Measurements from ENCODE around the gene COLEC12.
"Not testable (repeated sequence)": the region's sequence is repeated elsewhere in the genome, so short reads cannot be mapped to it uniquely, and the experiment has no call there.

The COLEC12 gene

DNA sequence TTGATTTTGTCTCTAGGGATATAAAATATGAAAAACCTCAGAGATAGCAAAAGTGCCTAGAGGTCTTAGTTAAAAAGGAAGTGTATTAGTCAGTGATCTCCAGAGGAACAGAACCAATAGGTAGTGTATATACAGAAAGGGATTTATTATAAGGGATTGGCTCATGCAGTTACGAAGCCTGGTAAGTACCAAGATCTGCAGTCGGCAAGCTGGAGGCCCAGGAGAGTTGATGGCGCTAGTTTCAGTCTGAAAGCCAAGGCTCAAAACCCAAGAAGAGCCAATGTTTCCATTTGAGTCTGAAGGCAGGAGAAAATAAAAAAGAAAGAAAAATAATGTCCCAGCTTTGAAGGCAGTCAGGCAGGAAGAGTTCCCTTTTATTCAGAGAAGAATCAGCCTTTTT, 93.3 kb downstream of the COLEC12 start:
- no peak for DNase-seq

DNA sequence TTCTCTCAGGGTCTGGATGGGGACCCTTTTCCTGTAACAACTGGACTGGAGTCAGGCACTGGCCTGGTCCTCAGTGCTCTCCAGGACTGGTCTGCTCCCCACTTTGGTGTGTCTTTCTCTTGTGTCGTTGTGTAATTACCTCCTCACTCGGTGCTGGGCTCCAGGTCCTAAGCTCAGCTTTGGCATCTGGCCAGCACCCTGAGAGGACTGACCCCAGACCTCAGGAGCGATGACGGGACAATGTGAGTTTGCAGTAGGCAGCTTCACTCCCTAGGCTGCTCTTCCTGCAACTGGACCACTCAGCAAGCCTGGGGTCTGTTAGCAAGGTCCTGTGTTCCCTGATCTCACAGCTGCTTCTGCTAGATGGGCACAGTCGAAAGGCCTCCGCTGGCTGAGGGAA, 93.8 kb downstream of the COLEC12 start:
- DNase-seq = no peak

DNA sequence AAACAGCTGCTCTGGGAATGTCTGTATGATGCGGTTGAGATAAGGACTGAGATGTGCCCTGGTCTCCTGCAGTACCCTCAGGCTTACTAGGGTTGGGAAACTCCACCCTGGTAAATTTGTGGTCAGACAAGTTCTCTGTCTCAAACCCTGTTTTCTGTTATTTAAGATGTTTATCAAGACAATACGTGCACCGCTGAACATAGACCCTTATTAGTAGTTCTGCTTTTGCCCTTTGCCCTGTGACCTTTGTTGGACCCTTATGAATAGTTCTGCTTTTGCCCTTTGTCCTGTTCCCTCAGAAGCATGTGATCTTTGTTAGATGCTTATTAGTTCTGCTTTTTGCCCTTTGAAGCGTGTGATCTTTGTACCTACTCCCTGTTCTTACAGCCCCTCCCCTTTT, 95.5 kb downstream of the COLEC12 start:
- DNase-seq = not testable (repeated sequence)

DNA sequence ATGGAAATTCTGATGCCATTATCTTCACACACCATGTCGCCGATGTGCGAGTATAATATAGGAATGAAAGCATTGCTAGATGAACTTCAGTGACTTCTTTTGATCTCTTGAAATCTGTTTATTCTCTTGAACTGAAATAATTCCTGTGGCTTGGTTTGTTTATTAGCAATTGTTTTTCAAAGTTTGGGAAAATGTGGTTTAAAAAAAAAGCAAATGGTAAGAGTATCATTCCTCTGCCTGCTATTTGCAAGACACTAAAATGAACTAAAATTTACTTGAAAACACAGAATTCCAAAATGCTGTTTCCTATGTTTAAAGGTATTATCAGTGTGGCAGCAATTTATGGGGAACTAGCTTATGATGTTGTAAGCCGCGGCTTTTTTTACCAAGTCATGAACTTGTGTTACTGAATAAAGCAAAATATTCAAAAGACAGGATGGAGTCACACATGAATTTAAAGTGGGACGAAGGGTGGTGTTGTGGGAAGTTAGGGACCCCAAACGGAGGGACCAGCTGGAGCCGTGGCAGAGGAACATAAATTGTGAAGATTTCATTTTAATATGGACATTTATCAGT, 96.4 kb downstream of the COLEC12 start:
- DNase-seq = no peak

DNA sequence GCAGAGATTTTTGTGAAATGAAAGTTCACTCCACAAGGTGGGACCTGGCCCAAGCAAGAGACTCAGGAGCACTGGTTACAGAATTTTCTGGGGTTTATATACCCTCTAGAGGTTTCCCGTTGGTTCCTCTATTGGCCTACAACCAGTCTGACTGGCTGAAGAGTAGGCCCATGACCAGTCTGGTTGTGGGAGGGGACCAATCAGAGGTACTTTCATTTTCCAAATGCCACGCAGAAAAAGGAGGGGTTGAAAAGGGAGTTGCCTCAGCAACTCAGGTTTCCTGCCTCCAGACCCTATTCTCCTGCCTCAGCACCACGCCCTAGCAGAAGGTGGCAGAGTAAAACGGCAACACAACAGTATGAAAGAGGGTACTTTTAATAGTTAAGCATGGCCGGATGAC, 98.4 kb downstream of the COLEC12 start:
- DNase-seq = no peak

DNA sequence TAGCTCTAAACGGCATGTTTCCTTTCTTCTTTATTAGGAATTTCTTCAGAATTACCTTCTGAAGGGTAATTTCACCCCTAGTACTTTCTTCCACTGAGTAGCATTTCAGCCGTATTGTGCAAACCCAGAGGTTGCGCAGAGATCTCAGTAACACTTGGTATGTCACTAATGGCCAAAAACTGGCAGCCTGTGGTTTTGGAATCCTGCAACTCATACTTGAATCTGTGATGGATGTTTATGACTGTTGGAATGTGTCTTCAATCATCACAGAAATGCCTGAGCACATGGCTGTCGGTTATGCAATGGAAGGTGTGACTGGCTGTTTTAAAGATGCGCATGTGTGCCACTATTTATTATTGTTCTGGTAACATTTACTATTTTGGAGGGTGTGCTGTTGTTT, 100.0 kb downstream of the COLEC12 start:
- no peak for DNase-seq

DNA sequence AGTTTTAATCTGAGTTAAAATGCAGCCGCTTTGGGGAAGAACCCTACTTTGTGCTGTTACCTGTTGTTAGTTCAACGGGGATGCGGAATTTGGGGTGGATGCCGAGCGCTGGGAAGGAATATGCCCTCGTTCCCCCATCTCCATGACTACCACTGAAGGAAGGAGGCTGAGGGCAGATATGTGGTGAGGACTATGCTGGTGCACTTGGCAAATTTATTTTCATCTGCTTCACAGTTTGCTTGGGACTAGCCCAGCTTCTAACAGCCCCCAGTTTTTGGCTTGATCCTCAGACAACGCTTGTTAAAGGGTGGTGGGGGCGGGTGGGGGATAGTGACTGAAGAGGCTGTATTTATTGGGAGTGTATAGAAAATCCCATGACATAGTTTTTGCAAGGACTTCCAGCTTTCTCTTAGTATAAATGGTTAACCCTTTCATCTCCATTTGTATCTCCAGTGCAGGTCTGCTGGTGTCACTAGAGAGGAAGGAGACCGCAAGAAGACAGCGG, 100.8 kb downstream of the COLEC12 start:
- no peak for DNase-seq

DNA sequence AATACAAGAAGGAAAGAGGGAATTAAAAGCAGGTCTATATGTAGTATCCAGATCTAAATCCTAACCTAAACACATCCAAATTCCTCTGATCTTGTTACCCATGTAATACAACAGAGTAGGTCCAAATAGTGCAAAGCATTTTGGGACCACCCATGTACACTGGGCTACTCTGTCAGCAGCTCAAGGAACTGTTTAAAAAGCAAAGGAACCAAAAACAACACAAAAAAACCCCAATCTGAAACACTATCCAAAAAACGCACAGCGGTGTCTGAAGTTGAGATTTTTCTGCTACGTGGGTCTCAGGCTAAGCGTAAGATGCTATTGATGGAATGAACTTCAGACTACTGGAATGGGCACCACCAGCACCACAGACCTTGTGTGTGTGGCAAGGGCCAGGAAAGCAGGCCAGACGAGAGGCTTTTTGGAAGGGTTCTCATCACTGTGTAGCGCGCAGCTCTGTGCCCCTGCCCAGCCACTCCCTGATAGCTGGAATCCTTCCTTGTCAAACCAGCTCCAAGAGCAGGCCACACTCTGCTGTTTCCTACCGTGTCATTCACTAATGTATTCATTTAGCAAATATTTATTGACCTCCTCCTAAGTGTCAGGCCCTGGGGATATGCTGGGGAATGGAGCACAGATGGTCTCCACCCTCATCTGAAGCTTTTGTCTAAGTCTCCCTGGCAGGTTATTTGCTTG, 101.4 kb downstream of the COLEC12 start:
- no peak for DNase-seq

DNA sequence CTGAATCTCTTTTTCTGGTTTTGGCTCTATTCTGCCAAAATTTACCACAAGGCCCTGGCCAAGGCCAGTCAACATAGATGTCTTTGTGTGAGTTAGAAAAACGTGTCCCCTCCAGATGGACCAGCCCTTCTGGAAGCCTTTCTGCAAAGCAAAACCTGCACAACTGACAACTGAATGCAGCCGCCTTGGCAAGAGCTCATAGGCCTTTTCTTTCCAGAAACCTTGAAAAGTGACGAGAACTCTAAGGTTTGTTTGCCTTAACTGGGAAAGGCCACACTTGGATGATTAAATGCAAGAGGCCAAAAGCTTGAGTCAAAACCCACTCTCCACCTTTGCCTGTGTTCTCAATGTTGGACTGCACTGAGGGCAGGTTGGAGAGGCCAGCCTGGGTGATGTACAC, 103.9 kb downstream of the COLEC12 start:
- DNase-seq = no peak

DNA sequence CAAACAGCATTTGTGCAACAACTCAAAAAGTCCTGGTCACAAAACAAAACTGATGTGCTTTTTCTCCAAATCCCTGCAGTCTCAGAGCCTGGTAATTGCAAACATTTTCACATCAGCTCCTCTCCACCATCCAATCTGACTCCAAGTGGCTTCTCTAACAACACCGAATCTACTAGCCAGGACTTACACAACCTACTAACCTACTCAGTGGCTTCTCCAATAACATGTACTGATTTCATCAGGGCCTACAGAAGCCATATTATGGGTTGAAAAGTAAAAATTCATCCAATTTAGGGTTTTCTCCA, 104.3 kb downstream of the COLEC12 start:
- no peak for DNase-seq

DNA sequence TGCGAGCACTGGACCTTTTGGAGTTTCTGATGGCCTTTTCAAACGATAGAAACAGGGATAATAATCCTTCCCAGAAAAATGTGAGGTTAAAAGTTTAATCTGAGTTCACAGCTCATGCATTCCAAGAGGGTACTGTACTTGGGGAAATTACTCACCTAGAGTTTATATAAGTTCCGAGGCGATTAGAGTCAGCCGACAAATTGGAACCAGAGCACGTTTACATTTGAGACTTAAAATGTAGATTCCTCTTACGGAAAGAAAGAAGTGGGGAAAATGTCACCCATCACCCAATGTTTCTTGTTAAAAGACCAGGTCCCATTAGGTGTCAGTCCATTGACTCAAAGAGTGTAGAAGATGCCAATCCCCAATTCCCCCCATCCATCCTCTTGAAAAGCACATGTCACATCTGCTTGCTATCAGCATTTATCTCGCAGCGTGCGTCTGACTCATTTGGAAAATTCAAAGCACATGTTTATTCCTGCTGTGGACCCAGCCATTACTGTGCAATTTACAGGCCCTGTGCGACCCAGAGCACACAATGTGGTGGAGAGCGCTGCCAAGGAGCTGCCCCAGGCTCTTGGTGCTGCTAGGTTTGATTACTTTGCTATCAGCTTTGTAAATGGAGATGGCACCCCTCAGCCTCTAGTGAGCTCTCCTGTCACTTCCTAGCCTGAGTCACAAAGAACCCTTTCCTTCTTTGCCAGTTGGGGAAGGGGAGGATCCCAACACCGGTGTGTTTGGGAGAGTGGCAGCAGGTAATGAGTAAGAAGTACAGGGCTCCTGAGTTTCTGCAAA, 104.8 kb downstream of the COLEC12 start:
- no peak for DNase-seq

DNA sequence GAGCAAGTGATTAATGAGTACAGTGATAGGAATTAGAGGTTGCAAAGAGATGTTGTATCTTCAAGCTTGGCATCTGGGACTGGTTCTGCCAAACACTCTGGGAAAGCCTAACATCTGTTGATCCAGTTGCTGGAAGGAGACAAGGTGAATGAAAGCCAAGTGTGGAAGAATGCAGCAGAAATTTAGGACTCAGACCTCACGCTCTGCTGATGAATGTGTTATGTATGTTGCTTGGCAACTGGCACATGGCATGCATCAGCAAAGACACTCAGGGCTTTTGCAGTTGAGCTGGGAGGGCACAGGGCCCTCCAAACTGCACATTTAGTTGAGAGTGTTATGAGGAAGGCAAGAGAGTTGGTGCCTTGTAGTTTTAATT, 105.5 kb downstream of the COLEC12 start:
- no peak for DNase-seq

DNA sequence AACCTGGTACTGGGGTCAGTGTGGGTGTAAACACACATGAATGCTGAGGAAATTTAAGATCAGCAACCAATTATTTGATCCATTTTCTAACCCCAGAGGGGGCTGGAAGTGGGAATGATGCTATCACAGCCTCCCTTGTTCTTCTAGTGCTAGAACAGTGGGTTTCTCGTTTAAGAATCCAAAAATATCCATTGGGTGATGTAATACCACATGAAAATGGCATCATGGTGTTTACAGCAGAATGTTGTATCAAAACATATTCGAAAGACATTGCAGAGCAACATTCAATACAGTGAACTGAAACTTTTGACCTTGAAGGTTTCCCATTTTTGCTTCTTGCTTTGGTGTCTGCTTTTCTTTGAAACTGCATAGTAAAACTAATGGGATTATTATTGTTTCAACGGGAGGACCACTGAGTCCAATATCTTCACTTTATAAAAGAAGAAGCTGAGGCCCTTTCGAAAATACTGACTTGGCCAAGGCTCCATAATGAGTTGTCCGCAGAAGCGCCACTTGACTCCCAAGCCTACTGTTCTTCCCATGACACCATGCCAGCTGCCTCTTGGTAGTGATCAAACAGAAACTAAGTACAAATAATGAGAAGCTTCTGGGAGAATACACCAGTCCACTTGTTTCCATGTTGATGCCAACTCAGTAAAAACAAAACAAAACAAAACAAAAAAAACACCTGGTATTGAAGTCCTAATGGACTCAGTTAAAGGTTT, 106.1 kb downstream of the COLEC12 start:
- DNase-seq = no peak

DNA sequence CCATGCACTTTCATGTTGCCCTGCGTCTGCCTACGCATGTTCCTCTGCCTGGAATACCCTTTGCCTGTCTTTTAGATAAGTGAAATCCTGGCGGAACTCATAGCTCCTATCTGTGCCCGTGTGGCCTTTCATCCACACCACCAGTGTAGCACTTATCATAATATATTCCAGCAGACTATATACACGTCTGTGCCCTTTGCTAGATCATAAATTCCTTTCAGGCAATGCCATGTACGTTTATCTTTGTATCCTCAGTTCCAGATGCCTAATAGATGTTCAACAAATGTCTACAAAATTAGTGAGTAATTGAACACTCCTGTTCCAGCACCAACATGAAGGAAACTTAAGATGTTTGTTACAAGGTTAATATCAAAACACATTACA, 106.9 kb downstream of the COLEC12 start:
- no peak for DNase-seq

DNA sequence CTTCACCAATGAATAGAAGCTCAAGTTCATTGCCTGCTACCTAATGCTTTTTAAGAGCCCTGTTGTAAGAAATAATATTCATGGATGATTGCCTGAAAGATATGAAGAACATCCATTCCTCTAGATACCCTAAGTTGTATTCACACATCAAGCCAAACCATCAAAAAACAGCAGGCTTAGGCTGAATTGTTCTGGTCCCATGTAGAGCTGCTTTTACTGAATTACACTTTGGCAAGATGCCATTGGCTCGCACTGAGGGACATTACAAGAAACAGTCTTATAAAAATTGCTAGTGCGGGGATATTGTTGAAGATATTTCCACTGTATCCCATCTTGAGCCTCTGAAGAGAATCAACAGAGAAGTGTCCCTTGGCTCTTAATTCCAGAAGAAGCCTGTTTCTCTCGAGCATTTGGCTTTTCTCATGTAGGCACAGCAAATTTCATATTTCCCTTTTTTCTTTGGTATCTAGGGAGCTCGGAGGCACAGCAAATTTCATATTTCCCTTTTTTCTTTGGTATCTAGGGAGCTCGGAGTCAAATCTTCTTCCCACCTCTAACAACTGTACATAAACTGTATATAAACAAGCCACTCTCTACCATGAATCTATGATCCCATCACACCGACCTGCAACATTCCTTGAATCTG, 107.5 kb downstream of the COLEC12 start:
- no peak for DNase-seq

DNA sequence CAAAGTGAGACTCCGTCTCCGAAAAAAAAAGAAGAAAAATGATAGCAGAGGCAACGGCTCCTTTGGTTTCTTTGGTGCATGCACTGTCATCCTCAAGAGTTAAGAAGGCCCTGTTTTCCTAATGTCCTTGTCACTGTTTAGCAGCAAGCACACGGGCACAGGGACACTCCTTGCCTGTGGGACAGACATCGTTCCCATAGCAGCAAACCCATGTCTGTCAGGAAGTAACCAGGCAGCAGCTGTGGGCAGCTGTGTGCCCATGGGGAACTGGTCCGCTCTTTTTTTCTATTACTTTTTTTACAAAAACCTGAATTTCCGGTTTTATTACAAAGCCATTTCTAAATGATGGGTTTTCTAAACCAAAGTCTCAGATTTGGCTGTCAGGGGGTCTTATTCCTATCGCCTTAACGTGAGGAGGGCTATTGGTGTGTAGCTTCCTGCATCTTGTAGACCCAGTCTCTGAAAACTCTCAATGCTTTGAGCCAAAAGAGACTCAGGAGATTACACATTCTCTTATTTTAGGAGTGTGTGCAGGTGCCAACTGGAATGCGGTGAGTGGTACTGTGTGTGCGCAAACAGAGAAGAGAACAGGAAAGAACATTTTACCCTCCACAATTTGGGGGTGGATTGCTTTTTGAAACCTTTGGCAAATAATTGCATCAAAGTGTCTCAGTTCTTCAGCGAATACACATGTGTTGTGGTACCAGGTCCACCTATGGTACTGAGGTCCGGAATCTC, 109.6 kb downstream of the COLEC12 start:
- DNase-seq = no peak

DNA sequence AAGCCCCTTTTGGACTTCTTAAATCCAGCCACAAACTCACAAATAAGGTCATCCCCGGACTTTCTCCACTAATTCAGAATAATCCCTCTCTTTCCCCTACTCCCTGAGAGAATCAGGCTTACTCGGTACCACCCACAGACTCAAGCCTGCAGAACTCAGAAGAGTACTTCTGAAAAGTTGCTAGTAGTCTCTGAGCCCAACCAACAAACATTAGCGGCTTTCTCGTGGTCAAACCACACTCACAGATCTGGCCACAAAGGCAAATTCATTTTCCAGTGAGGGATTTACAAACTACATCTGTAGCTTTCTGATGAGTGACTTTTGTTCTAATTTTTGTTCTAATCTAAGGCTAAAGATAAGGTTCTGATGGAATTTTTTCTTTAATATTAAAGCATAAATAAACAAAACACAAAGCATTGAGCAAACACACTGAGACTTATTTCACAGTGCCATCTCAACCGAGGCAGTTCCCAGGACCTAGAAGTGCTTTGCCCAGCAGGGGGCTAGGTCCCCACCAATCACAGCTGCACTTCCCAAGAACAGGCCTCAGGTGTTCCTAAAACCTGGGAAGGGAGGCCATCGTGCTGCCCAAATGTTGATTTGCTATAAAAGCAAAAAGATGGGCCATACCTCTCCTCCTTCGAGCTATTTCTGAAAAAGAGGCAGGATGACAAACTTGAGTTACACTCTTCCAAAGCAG, 110.7 kb downstream of the COLEC12 start:
- DNase-seq = no peak

DNA sequence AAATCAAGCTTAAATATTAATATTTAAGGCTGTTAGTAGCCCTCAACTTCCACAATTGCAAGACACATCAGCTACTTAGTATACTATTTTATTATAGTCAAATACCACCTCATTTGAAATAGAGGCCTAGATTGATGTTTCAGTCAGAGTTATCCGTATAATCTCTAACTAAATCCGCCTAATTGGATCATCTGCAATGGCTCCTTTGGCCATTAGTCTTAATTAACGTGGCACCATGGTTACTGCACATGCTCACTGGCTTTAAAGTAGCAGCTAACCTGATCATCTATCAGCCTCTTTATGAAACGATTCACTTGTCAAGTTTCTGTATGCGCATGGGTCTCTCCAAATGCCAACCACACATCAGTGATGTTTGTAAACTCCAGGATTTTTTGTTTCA, 112.3 kb downstream of the COLEC12 start:
- DNase-seq = no peak

DNA sequence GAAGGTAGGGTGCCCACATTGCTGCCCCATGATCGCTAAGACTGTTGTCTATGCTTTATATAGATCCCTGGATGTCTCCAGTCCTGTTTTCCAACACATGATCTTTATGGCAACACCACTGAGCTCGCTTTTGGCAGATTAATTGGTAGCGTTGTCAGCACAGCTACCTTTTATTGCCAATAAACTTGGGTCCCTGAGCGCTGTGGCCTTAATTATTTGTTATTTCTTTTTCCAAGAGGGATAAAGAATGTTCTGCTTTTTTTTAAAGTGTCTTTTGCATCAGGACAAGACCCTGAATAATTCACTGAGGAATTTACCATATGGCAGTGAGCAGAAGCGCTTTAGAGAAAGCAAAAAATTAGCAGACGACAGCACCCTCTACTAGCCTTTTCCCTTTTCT, 113.5 kb downstream of the COLEC12 start:
- DNase-seq = no peak

DNA sequence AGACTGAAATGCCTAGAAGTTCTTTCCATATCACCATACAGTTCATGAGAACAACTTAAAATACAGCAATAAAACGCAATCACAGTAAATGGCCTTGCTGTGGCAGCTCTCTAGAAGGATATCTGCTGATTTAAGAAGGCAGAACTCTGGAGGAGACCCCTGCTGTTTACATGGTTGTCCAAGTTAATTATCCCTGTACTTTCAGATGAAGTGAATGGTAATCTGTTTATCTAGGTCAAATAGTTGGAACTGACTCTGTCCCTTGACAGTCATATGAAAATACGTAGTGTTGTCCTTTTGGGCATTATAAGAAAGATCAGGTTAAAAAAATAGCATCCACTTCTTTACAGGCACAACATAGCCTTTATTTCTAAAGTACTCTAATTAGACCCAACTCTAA, 115.6 kb downstream of the COLEC12 start:
- no peak for DNase-seq

DNA sequence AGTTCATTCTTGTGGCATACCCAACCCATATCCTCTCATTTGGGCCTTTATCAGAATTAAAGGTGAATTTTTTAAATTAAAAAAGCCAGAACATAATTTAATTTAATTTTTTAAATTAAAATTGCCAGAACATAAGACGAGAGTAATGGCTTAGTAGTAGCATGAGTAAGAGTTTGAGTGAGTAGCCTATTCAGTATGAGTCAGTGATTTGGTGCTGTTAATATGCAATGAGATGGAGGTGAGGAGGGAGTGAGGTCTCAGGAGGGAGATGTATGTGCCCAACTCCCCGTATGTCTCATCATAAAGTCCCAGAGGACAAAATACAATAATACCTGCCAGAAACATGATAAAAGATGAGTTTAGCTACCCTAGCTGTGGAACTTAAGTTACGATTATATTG, 117.4 kb downstream of the COLEC12 start:
- no peak for DNase-seq
